Neural cell (in vitro differentiated cells): ENCODE results near the gene CFB. TPM values are rescaled to one million over a fixed set of nuclear protein-coding genes. Genes with fewer than 3 reads are reported as not detected.

Experiments
- H2AFZ ChIP-seq: fragments of 200-600, 300-800 bp; sonication (generic), shearing (Covaris generic); 2 replicates; pipeline ENCODE4 v1.6.0; 2014; ENCODE audit warnings: low read depth, mild to moderate bottlenecking, antibody characterized with exemption, low read length, moderate library complexity
- H3F3A ChIP-seq: fragments of 200-600 bp; shearing (Covaris generic); 2 replicates; pipeline ENCODE4 v1.6.1; 2016; ENCODE audit warnings: mild to moderate bottlenecking, moderate library complexity, mixed read lengths, antibody characterized with exemption, low read length; ENCODE audit not compliant: insufficient read depth, poor library complexity, severe bottlenecking
- H3K27ac ChIP-seq: fragments of 200-600, 300-800 bp; sonication (generic), shearing (Covaris generic); 2 replicates; pipeline ENCODE4 v1.5.1; 2014; ENCODE audit warnings: mild to moderate bottlenecking, low read length, moderate library complexity
- H3K27me3 ChIP-seq: fragments of 300-800, 200-600 bp; sonication (generic), shearing (Covaris generic); 2 replicates; pipeline ENCODE4 v1.6.0; 2014; ENCODE audit warnings: mild to moderate bottlenecking, low read depth, low read length, moderate library complexity; ENCODE audit not compliant: insufficient read depth
- H3K36me3 ChIP-seq: fragments of 300-800, 200-600 bp; sonication (generic), shearing (Covaris generic); 2 replicates; pipeline ENCODE4 v1.5.1; 2014; ENCODE audit warnings: mild to moderate bottlenecking, antibody characterized with exemption, low read length, moderate library complexity; ENCODE audit not compliant: insufficient read depth
- H3K4me2 ChIP-seq: fragments of 300-800, 200-600 bp; sonication (generic), shearing (Covaris generic); 2 replicates; pipeline ENCODE4 v1.6.0; 2014; ENCODE audit warnings: mild to moderate bottlenecking, low read length
- H3K4me3 ChIP-seq: fragments of 300-800, 200-600 bp; sonication (generic), shearing (Covaris generic); 2 replicates; pipeline ENCODE4 v1.5.1; 2014; ENCODE audit warnings: mild to moderate bottlenecking, low read length, moderate library complexity
- H3K79me2 ChIP-seq: fragments of 200-600 bp; shearing (Covaris generic); replicated peaks from 2 replicates; pipeline ENCODE4 v1.6.0; 2014; ENCODE audit warnings: mild to moderate bottlenecking, low read length, moderate library complexity; ENCODE audit not compliant: insufficient read depth
- H3K9ac ChIP-seq: fragments of 300-800, 200-600 bp; sonication (generic), shearing (Covaris generic); 2 replicates; pipeline ENCODE4 v1.6.1; 2016; ENCODE audit warnings: mild to moderate bottlenecking, low read length, mixed read lengths
- H3K9me2 ChIP-seq: fragments of 200-600 bp; shearing (Covaris generic); 2 replicates; pipeline ENCODE4 v1.6.1; 2016; ENCODE audit warnings: mild to moderate bottlenecking, low read length, mixed read lengths; ENCODE audit not compliant: insufficient read depth
- H3K9me3 ChIP-seq: fragments of 200-600, 300-800 bp; sonication (generic), shearing (Covaris generic); 2 replicates; pipeline ENCODE4 v1.6.1; 2016; ENCODE audit warnings: mild to moderate bottlenecking, mixed run types, low read length, moderate library complexity, mixed read lengths
- H4K20me1 ChIP-seq: fragments of 200-600 bp; shearing (Covaris generic); 2 replicates; pipeline ENCODE4 v1.6.1; 2016; ENCODE audit warnings: mild to moderate bottlenecking, mixed run types; ENCODE audit not compliant: insufficient read depth
- EP300 ChIP-seq: fragments of 450-650 bp; conservative IDR thresholded peaks from 2 replicates; pipeline ENCODE4 v1.6.1; 2014; ENCODE audit warnings: antibody characterized with exemption, mild to moderate bottlenecking, moderate library complexity; ENCODE audit not compliant: poor library complexity, severe bottlenecking
- EZH2 ChIP-seq: fragments of 200-600, 300-800 bp; shearing (Covaris generic), sonication (generic); IDR thresholded peaks from 2 replicates; pipeline ENCODE4 v1.6.1; 2014; ENCODE audit warnings: antibody characterized with exemption, low read length, borderline replicate concordance, mild to moderate bottlenecking; ENCODE audit not compliant: insufficient read depth, poor library complexity, severe bottlenecking
- MXI1 ChIP-seq: fragments of 450-650 bp; conservative IDR thresholded peaks from 2 replicates; pipeline ENCODE4 v1.6.1; 2014; ENCODE audit warnings: antibody characterized with exemption, mild to moderate bottlenecking; ENCODE audit not compliant: poor library complexity, severe bottlenecking
- POLR2AphosphoS5 ChIP-seq: IDR thresholded peaks from 2 replicates; pipeline ENCODE4 v1.6.1; 2012
- RAD21 ChIP-seq: fragments of 450-650 bp; conservative IDR thresholded peaks from 2 replicates; pipeline ENCODE4 v1.6.1; 2014; ENCODE audit warnings: antibody characterized with exemption, mild to moderate bottlenecking, moderate library complexity
- REST ChIP-seq: IDR thresholded peaks from 2 replicates; pipeline ENCODE4 v1.6.1; 2012; ENCODE audit warnings: borderline replicate concordance
- SMC3 ChIP-seq: fragments of 450-650 bp; conservative IDR thresholded peaks from 2 replicates; pipeline ENCODE4 v1.6.1; 2014; ENCODE audit warnings: antibody characterized with exemption, mild to moderate bottlenecking, moderate library complexity; ENCODE audit not compliant: poor library complexity
- TAF1 ChIP-seq: IDR thresholded peaks from 2 replicates; pipeline ENCODE4 v1.6.1; 2012; ENCODE audit warnings: low read depth
- polyA plus RNA-seq: library from polyadenylated mRNA; depleted of rRNA; stranded (reverse); fragments of >200 nt; gene quantifications from 2 replicates; pipeline ENCODE4 v1.2.3, GENCODE V29; 2014
- TF ChIP-seq, protein P1 (sequence below): fragments of 450-650 bp; IDR thresholded peaks from 2 replicates; pipeline ENCODE4 v1.5.1; 2014; ENCODE audit warnings: antibody characterized with exemption, mild to moderate bottlenecking, moderate library complexity; ENCODE audit not compliant: poor library complexity, severe bottlenecking

Gene CFB
- polyA plus RNA-seq, 1 donor from 2014 or later = 0.97 TPM

DNA sequence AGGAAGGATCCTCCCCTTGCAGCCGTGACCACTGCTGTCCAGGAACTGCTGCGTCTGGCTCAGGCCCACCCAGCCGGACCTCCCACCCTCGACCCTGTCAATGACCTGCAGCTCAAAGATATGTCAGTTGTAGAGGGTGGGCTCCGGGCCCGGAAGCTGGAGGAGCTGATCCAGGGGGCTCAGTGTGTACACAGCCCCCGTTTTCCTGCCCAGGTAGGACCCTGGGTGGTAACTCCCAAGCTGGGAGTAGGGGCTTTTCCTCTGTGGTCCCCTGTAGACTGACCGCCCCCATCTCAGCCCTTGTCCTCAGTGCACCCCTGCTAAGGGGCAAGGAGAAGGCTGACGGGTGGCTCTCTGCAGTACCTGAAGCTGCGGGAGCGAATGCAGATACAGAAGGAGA, 22.4 kb downstream of the CFB start:
- H3K4me2 ChIP-seq = no peak overlapping the region
- H3K9me2 ChIP-seq = no peaks in the 10 kb centered on the region
- no peak overlapping the region for H2AFZ ChIP-seq
- TF ChIP-seq, protein P1, sequence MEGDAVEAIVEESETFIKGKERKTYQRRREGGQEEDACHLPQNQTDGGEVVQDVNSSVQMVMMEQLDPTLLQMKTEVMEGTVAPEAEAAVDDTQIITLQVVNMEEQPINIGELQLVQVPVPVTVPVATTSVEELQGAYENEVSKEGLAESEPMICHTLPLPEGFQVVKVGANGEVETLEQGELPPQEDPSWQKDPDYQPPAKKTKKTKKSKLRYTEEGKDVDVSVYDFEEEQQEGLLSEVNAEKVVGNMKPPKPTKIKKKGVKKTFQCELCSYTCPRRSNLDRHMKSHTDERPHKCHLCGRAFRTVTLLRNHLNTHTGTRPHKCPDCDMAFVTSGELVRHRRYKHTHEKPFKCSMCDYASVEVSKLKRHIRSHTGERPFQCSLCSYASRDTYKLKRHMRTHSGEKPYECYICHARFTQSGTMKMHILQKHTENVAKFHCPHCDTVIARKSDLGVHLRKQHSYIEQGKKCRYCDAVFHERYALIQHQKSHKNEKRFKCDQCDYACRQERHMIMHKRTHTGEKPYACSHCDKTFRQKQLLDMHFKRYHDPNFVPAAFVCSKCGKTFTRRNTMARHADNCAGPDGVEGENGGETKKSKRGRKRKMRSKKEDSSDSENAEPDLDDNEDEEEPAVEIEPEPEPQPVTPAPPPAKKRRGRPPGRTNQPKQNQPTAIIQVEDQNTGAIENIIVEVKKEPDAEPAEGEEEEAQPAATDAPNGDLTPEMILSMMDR = no peak
- TF ChIP-seq SMC3 (no peak), EP300 (no peak), MXI1 (no peak)
- no peaks in the 10 kb centered on the region for H3K9me3 ChIP-seq
- no peak overlapping the region for H3K9ac ChIP-seq
- H4K20me1 ChIP-seq = no peaks in the 10 kb centered on the region
- no peaks in the 10 kb centered on the region for H3K27me3 ChIP-seq
- H3K36me3 ChIP-seq = no peaks in the 10 kb centered on the region
- H3K27ac ChIP-seq = no peak overlapping the region
- H3F3A ChIP-seq = no peaks in the 10 kb centered on the region
- H3K79me2 ChIP-seq = peaks cover 12% of the 10 kb centered on the region
- H3K4me3 ChIP-seq = no peak overlapping the region

GRCh38 chr6:31968791-31969711, 23.2 kb downstream of the CFB start:
- H3F3A ChIP-seq = no peaks in the 10 kb centered on the region
- peaks cover 19% of the 10 kb centered on the region for H3K79me2 ChIP-seq
- no peak overlapping the region for H3K4me2 ChIP-seq
- no peak overlapping the region for H2AFZ ChIP-seq
- no peaks in the 10 kb centered on the region for H3K9me2 ChIP-seq
- TF ChIP-seq TAF1 = no peak
- TF ChIP-seq MXI1 = no peak
- TF ChIP-seq, protein P1 = no peak
- no peak for TF ChIP-seq POLR2AphosphoS5
- no peak for TF ChIP-seq SMC3
- no peak for TF ChIP-seq REST
- TF ChIP-seq EZH2 = no peak
- TF ChIP-seq EP300 = no peak
- TF ChIP-seq RAD21 = no peak
- no peaks in the 10 kb centered on the region for H3K9me3 ChIP-seq
- H3K4me3 ChIP-seq = no peak overlapping the region
- no peaks in the 10 kb centered on the region for H3K27me3 ChIP-seq
- no peak overlapping the region for H3K9ac ChIP-seq
- H3K36me3 ChIP-seq = no peaks in the 10 kb centered on the region
- H3K27ac ChIP-seq = no peak overlapping the region
- H4K20me1 ChIP-seq = no peaks in the 10 kb centered on the region
